AG10803 (cell line): ENCODE results near the gene ZBTB42.

Experiments used
- DNase-seq: peaks from one replicate; pipeline ENCODE4 v3.0.0; 2010; ENCODE audit warnings: low read depth
- H3K4me3 ChIP-seq: 2 replicates; pipeline ENCODE4 v1.5.1; 2011; ENCODE audit warnings: mild to moderate bottlenecking, low read length, control low read depth
- TF ChIP-seq, protein P1 (sequence below): conservative IDR thresholded peaks from 2 replicates; pipeline ENCODE4 v1.5.1; 2011; ENCODE audit warnings: mild to moderate bottlenecking, low read length, control low read depth, inconsistent platforms

The ZBTB42 gene

GRCh38 chr14:104800771-104801519 is at the start of gene ZBTB42:
TSS of gene ZBTB42 (plus strand) at chr14:104801101. CDS start at chr14:104801198, 97 bp downstream.
- H3K4me3 ChIP-seq = peak within 1 kb of the TSS; percentile 62
- DNase-seq = peak; percentile 41
- TF ChIP-seq, protein P1, sequence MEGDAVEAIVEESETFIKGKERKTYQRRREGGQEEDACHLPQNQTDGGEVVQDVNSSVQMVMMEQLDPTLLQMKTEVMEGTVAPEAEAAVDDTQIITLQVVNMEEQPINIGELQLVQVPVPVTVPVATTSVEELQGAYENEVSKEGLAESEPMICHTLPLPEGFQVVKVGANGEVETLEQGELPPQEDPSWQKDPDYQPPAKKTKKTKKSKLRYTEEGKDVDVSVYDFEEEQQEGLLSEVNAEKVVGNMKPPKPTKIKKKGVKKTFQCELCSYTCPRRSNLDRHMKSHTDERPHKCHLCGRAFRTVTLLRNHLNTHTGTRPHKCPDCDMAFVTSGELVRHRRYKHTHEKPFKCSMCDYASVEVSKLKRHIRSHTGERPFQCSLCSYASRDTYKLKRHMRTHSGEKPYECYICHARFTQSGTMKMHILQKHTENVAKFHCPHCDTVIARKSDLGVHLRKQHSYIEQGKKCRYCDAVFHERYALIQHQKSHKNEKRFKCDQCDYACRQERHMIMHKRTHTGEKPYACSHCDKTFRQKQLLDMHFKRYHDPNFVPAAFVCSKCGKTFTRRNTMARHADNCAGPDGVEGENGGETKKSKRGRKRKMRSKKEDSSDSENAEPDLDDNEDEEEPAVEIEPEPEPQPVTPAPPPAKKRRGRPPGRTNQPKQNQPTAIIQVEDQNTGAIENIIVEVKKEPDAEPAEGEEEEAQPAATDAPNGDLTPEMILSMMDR = no peak

DNA sequence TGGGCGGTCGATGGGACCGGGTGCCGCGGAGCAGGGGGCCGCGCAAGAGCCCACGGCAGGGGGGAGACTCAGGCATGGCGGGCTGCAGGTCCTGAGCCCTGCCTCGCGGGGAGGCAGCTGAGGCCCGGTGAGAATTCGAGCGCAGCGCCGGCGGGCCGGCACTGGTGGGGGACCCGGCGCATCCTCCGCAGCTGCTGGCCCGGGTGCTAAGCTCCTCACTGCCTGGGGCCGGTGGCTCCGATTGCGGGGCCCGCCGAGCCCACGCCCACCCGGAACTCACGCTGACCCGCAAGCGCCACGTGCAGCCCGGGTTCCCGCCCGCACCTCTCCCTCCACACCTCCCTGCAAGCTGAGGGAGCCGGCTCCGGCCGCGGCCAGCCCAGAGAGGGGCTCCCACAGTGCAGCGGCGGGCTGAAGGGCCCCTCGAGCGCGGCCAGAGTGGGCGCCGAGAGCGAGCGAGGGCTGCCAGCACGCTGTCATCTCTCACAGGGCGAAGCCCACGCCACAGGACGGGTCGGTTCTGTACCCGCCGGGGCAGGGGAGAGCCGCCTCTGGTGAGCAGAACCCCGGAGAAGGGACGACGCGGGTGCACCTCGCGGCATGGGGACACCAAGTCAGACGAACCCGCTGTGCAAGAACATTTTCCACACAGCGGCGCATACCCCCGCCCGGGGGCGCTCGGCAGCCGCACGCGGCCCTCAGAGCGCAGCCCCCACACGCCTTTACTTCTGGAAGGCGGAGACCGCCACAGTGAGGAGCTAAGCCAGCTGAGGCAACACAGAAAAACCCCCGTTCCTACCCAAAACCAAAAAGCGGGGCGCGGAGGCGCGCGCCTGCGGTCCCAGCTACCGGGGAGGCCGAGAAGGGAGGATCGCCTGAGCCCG is 49.1 kb upstream of the ZBTB42 start:
- peak overlapping the region; percentile 63 for H3K4me3 ChIP-seq
- TF ChIP-seq, protein P1 = no peak
- DNase-seq = no peak

GRCh38 chr14:104752423-104752734 is 48.5 kb upstream of the ZBTB42 start:
- DNase-seq = no peak
- TF ChIP-seq, protein P1 = no peak
- H3K4me3 ChIP-seq = peak overlapping the region; percentile 63

DNA sequence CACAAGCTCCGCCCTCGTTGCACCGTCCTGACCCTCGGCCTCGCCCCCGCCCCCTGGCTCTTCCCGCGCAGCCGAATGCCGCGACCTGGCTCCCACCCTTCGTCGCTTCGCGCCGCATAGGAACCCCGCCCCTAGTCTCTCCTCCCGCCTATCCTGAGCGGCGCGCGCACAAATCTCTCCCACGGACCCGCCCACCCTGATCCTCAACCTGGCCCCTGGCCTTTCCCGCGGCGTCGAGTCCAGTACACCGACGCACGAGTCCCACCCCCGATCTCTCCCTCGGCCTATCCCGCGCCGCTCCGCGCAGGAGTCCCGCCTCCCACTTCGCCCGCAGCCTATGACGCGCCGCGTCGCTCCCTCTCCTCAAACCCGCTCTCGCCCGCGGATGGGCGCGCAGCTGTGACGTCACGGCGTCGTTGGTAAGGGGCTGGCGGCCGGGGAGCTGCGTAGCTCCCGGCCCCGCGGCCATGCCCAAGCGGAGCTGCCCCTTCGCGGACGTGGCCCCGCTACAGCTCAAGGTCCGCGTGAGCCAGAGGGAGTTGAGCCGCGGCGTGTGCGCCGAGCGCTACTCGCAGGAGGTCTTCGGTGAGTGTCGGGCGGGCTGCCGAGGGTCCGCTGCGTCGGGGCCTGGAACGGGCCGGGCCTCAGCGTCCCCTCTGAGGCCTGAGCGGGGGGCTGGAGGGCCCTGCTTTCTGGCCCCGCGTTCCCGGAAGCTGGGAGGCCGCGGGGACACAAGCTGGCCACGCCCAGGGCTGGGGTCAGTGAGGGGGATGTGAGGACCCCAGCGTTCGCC is 48.0 kb upstream of the ZBTB42 start, which contains the start of gene SIVA1:
Gene SIVA1 (plus strand): TSS at position 413 of the 793 bp plus-strand sequence. CDS start 55 bp downstream, at position 468.
- H3K4me3 ChIP-seq = peak within 1 kb of the TSS; percentile 88
- DNase-seq = peak; percentile 99
- TF ChIP-seq, protein P1 = no peak

GRCh38 chr14:104753528-104754212 is 47.2 kb upstream of the ZBTB42 start:
- TF ChIP-seq, protein P1 = no peak
- no peak for DNase-seq
- peak overlapping the region; percentile 88 for H3K4me3 ChIP-seq

DNA sequence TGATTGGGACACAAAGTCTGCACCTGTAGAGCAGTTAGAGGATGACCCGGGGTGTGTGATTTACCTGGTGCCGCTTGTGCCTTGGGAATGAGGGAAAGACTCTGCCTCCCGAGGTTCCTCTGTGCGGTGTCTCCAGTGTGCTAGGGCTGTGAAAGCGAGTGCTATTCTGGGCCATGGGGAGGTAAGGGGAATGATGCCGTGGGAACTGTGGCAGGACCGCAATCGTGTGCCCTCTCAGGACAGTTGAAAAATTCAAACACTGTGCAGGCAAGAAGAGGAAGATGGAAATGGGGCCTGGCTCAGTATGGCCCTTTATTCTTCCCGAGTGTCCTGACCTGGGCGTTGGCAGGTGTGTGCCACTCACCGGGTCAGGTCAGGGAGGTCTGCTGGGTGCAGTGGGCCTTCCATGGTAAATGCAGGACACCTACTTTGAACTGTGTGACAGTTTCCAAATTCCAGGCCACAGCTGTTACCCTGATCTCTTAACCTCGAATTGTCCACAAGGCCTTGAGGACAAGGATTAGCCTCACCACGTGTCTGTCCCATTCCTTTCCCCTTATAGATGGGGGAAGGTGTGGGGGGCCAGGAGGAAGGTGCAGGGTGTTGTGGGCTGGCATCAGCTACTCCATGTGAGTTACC is 46.6 kb upstream of the ZBTB42 start:
- H3K4me3 ChIP-seq = peak overlapping the region; percentile 88
- TF ChIP-seq, protein P1 = no peak
- no peak for DNase-seq
